ENCODE measurements around the gene JMJD7.

GRCh38 chr15:41827880-41828806 lies at the start of gene JMJD7:
- TF ChIP-seq, protein P1, sequence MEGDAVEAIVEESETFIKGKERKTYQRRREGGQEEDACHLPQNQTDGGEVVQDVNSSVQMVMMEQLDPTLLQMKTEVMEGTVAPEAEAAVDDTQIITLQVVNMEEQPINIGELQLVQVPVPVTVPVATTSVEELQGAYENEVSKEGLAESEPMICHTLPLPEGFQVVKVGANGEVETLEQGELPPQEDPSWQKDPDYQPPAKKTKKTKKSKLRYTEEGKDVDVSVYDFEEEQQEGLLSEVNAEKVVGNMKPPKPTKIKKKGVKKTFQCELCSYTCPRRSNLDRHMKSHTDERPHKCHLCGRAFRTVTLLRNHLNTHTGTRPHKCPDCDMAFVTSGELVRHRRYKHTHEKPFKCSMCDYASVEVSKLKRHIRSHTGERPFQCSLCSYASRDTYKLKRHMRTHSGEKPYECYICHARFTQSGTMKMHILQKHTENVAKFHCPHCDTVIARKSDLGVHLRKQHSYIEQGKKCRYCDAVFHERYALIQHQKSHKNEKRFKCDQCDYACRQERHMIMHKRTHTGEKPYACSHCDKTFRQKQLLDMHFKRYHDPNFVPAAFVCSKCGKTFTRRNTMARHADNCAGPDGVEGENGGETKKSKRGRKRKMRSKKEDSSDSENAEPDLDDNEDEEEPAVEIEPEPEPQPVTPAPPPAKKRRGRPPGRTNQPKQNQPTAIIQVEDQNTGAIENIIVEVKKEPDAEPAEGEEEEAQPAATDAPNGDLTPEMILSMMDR (IDR thresholded peaks at IDR 0.05): peak in 1 of 6 experiments; percentile 10
- peak; percentile 40 to 88 for TF ChIP-seq POLR2A (IDR thresholded peaks at IDR 0.05)
